SU-DHL-6 (cell line): Measurements from ENCODE around the gene PRR5.

ENCODE experiments used
- H2AFZ ChIP-seq: fragments of 200-600 bp; sonication (generic); 2 replicates; pipeline ENCODE4 v1.6.1; 2014; ENCODE audit warnings: low read depth, mild to moderate bottlenecking, moderate library complexity, mixed read lengths, antibody characterized with exemption, low read length; ENCODE audit not compliant: severe bottlenecking
- H3F3A ChIP-seq: fragments of 200-600 bp; shearing (Covaris generic); 2 replicates; pipeline ENCODE4 v1.6.0; 2016; ENCODE audit warnings: antibody characterized with exemption, mild to moderate bottlenecking; ENCODE audit not compliant: insufficient read depth
- H3K27ac ChIP-seq: fragments of 200-600 bp; sonication (generic); 2 replicates; pipeline ENCODE4 v1.5.1; 2016; ENCODE audit warnings: low read depth, mild to moderate bottlenecking, low read length, moderate library complexity, mixed read lengths
- H3K27me3 ChIP-seq: fragments of 200-600 bp; sonication (generic), shearing (Covaris generic); 2 replicates; pipeline ENCODE4 v1.6.0; 2014; ENCODE audit warnings: mild to moderate bottlenecking, low read length
- H3K36me3 ChIP-seq: fragments of 200-600 bp; sonication (generic); 2 replicates; pipeline ENCODE4 v1.6.1; 2014; ENCODE audit warnings: mild to moderate bottlenecking, low read length, mixed read lengths
- H3K4me2 ChIP-seq: fragments of 300-600, 200-600 bp; shearing (Covaris generic), sonication (generic); 2 replicates; pipeline ENCODE4 v1.6.0; 2014; ENCODE audit warnings: low read length, low read depth, mild to moderate bottlenecking; ENCODE audit not compliant: poor library complexity, severe bottlenecking
- H3K4me3 ChIP-seq: fragments of 200-600 bp; sonication (generic); 2 replicates; pipeline ENCODE4 v1.5.1; 2014; ENCODE audit warnings: antibody characterized with exemption, low read length, mild to moderate bottlenecking, mixed read lengths; ENCODE audit not compliant: insufficient read depth, poor library complexity, severe bottlenecking
- H3K79me2 ChIP-seq: fragments of 200-600 bp; sonication (generic); 2 replicates; pipeline ENCODE4 v1.6.1; 2014; ENCODE audit warnings: mild to moderate bottlenecking, low read length, moderate library complexity; ENCODE audit not compliant: insufficient read depth
- H3K9ac ChIP-seq: fragments of 200-600 bp; sonication (generic); 2 replicates; pipeline ENCODE4 v1.7.0; 2014; ENCODE audit warnings: mild to moderate bottlenecking, low read length
- H3K9me2 ChIP-seq: fragments of 200-600 bp; sonication (generic); replicated peaks from 2 replicates; pipeline ENCODE4 v1.6.1; 2014; ENCODE audit warnings: low read length; ENCODE audit not compliant: insufficient read depth
- H3K9me3 ChIP-seq: fragments of 200-600 bp; sonication (generic); 2 replicates; pipeline ENCODE4 v1.6.1; 2014; ENCODE audit warnings: low read length, mixed read lengths; ENCODE audit not compliant: insufficient read depth
- H4K20me1 ChIP-seq: fragments of 200-600 bp; sonication (generic); 2 replicates; pipeline ENCODE4 v1.6.1; 2014; ENCODE audit warnings: low read depth, mild to moderate bottlenecking, antibody characterized with exemption, low read length, moderate library complexity, mixed read lengths
- CTCF ChIP-seq: fragments of 200-600 bp; sonication (generic); IDR thresholded peaks from one replicate; pipeline ENCODE4 v1.5.1; 2017; ENCODE audit warnings: antibody characterized with exemption, mild to moderate bottlenecking, low read length, moderate library complexity; ENCODE audit not compliant: insufficient read depth, poor library complexity, severe bottlenecking
- EZH2phosphoT487 ChIP-seq: fragments of 200-600 bp; sonication (generic), shearing (Covaris generic); conservative IDR thresholded peaks from 2 replicates; pipeline ENCODE4 v1.6.1; 2018; ENCODE audit warnings: mild to moderate bottlenecking, antibody characterized with exemption, low read length, moderate library complexity, mixed read lengths

Gene PRR5

GRCh38 chr22:44731357-44731970, 29.5 kb downstream of the PRR5 start:
- Histone ChIP-seq H3K79me2 (no peaks in the 10 kb centered on the region), H3F3A (no peaks in the 10 kb centered on the region), H3K4me2 (no peak overlapping the region), H3K27ac (no peak overlapping the region), H2AFZ (no peak overlapping the region), H3K27me3 (no peaks in the 10 kb centered on the region), H3K4me3 (no peak overlapping the region), H3K9me2 (no peaks in the 10 kb centered on the region), H3K9ac (no peak overlapping the region), H3K36me3 (no peaks in the 10 kb centered on the region), H4K20me1 (no peaks in the 10 kb centered on the region), H3K9me3 (no peaks in the 10 kb centered on the region)
- TF ChIP-seq CTCF, result no peak
- no peak for TF ChIP-seq EZH2phosphoT487

- Histone ChIP-seq H3K4me3 (no peak overlapping the region), H3K4me2 (no peak overlapping the region), H3K79me2 (no peaks in the 10 kb centered on the region), H2AFZ (no peak overlapping the region), H3K9ac (no peak overlapping the region), H3K27ac (no peak overlapping the region), H3K36me3 (no peaks in the 10 kb centered on the region), H3K9me2 (no peaks in the 10 kb centered on the region), H4K20me1 (no peaks in the 10 kb centered on the region), H3F3A (no peaks in the 10 kb centered on the region), H3K27me3 (no peaks in the 10 kb centered on the region), H3K9me3 (no peaks in the 10 kb centered on the region)
- TF ChIP-seq EZH2phosphoT487 (no peak), CTCF (no peak)
Measured at GRCh38 chr22:44732017-44732561, 30.1 kb downstream of the PRR5 start.

- Histone ChIP-seq H3K27ac (no peak overlapping the region), H3K9me3 (no peaks in the 10 kb centered on the region), H3K4me3 (no peak overlapping the region), H3K9me2 (no peaks in the 10 kb centered on the region), H3K4me2 (no peak overlapping the region), H3K9ac (no peak overlapping the region), H3K79me2 (no peaks in the 10 kb centered on the region), H3K27me3 (no peaks in the 10 kb centered on the region), H3F3A (no peaks in the 10 kb centered on the region), H4K20me1 (no peaks in the 10 kb centered on the region), H3K36me3 (no peaks in the 10 kb centered on the region), H2AFZ (no peak overlapping the region)
- TF ChIP-seq CTCF, result no peak
- no peak for TF ChIP-seq EZH2phosphoT487
Measured at GRCh38 chr22:44732661-44733060, 30.7 kb downstream of the PRR5 start.
